HT-29 (cell line): ENCODE measurements around the gene LAT. TPM values are rescaled to one million over a fixed set of nuclear protein-coding genes. Genes with fewer than 3 reads are reported as not detected.
"Not testable (repeated sequence)": the region's sequence is repeated elsewhere in the genome, so short reads cannot be mapped to it uniquely, and the experiment has no call there.

Experiments used
- DNase-seq: peaks from one replicate; pipeline ENCODE4 v3.0.0-alpha.2; 2015; ENCODE audit warnings: low spot score
- total RNA-seq: library from RNA; depleted of rRNA; stranded (reverse); fragments of >200 nt; shearing (Covaris generic); gene quantifications from 2 replicates; pipeline ENCODE4 v1.2.3, GENCODE V29; 2014

The LAT gene
- total RNA-seq, 1 experiment from 2014 or later: 14.8 TPM

DNA sequence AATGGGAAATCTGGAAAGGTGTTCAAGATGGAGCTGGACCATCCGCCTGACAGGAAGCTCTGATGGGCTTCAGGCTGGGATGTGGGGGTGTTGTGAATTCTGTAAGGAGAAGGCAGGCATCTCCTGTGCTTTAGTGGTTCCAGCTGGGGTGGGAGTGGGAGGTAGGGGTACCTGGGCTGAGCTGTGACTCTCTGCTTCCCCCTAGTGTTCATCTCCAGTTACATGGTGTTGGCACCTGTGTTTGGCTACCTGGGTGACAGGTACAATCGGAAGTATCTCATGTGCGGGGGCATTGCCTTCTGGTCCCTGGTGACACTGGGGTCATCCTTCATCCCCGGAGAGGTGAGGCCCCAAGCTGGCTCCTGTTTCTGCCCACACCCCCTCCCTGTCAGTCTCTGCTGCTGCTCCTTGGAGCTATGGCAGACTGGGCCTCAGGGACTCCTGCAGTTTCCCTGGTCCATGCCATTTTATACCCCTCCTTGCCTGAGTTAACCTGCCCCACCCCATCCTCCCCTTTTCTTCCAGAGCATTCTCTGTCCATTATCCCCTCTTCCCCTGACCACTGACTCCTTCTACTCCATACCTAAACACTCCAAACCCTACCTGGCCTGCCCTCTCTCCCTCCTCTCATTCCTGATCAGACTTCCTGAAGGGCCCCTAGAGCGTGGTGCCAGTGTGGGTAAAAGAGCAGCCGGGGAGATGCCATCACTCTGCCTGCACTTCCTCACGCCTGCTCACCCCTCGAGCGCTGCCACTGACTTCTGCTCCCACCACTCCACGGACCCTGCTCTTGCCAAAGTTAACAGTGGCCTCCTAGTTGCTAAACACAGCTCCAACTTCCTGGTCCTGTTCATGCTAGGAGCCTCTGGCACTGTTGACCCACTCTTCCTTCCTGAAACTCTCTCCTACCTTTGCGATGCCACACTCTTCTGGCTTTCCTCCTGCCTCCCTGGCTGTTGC, 6.9 kb upstream of the LAT start:
- peak; percentile 54 for DNase-seq

DNA sequence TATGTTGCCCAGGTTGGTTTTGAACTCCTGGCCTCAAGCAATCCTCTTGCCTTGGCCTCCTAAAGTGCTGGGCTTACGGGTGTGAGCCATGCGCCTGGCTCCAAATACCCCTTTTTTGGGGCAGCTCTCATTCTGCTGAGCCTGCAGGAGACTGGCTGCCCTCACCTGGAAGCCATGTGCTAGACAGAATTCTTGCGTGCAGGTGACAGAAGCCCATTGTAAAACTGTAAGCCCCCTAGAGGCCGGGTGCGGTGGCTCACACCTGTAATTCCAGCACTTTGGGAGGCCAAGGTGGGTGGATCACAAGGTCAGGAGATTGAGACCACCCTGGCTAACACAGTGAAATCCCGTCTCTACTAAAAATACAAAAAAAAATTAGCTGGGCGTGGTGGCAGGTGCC, 4.5 kb upstream of the LAT start:
- DNase-seq: not testable (repeated sequence)

DNA sequence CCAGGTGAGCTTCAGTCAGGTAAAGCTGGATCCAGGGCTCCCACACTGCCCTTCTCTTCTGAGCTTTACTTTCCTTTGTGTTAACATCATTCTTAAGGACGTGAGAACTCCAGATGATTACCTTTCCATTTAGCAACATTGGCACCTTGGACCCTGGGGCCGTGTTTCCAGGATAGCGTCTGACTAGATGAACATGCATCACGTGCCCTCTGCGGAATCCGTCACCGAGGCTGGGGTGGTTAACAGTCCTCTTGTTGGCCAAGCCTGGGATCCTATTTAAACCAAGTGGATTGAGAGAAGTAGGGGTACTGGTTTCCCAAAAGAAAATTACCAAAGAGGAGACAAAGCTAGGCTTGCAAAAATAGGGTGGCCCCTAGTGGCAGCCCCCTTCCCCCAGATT, 3.9 kb upstream of the LAT start:
- DNase-seq: no peak

DNA sequence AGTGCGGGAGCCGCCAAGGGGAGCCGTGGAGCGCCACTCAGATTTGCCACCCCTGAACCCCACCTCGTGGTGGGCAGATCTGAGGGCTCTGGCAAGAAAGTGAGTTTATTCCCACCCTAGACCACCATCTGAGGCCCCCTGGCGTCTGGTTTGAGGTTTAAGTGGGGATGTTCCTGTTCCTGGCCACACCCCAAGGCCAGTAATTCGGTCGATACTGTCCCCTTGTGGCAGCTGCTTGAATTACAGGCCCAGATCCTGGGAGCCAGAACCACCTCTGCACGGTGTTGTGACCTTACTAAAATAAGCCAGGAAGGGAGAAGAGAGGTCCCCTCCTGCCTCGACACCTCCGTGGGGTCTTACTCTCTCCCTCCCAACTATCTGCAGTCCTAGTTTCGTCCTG, 3.3 kb upstream of the LAT start:
- DNase-seq: peak; percentile 43

DNA sequence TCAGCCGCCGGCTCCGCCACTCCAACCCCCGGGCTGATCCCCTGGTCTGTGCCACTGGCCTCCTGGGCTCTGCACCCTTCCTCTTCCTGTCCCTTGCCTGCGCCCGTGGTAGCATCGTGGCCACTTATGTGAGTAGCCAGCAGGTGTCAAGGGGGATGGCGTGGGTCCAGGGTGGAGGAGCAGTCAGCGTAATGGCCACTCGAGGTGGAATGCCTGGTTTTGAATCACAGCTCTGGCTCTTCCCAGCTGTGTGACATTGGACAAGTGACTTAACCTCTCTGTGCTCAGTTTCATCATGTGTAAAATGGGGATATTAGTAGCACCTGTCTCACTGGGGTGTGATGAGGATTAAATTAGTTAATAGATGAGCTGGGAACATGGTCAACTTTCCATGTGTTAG, 2.4 kb upstream of the LAT start:
- no peak for DNase-seq

DNA sequence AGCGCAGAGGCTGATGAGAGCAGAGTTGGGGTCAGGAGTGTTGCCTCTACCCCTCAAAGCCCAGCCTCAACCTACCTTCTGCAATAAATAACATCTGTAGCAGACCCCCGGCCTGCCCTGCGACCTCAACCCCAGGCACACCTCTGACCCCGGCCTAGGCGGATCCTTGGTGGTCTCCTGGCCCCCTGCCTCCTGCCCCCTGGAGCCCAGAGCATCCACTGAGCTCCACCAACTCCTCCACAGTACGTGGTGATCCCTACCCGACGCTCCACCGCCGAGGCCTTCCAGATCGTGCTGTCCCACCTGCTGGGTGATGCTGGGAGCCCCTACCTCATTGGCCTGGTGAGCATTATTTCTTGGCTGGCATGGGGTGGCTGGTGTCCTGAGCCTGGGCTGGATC, 1.9 kb upstream of the LAT start:
- no peak for DNase-seq

DNA sequence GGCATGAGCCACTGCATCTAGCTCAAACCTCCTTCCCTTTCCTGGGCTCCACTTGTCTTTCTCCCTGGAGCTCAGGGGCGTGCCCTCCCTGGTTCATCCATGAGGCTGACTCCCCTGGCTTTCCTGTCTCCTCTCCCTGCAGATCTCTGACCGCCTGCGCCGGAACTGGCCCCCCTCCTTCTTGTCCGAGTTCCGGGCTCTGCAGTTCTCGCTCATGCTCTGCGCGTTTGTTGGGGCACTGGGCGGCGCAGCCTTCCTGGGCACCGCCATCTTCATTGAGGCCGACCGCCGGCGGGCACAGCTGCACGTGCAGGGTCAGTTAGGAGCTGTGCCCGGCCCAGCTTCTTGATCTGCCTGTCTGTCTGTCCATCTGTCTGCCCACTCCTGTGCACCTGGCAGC, 1.2 kb upstream of the LAT start:
- no peak for DNase-seq

DNA sequence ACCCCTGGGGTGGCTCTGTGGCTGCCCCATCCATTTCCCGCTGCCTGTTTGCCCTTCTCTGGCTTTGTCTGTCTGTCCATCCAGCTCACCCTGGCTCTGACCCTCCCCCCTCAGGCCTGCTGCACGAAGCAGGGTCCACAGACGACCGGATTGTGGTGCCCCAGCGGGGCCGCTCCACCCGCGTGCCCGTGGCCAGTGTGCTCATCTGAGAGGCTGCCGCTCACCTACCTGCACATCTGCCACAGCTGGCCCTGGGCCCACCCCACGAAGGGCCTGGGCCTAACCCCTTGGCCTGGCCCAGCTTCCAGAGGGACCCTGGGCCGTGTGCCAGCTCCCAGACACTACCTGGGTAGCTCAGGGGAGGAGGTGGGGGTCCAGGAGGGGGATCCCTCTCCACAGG, 761 bp upstream of the LAT start:
- no peak for DNase-seq

DNA sequence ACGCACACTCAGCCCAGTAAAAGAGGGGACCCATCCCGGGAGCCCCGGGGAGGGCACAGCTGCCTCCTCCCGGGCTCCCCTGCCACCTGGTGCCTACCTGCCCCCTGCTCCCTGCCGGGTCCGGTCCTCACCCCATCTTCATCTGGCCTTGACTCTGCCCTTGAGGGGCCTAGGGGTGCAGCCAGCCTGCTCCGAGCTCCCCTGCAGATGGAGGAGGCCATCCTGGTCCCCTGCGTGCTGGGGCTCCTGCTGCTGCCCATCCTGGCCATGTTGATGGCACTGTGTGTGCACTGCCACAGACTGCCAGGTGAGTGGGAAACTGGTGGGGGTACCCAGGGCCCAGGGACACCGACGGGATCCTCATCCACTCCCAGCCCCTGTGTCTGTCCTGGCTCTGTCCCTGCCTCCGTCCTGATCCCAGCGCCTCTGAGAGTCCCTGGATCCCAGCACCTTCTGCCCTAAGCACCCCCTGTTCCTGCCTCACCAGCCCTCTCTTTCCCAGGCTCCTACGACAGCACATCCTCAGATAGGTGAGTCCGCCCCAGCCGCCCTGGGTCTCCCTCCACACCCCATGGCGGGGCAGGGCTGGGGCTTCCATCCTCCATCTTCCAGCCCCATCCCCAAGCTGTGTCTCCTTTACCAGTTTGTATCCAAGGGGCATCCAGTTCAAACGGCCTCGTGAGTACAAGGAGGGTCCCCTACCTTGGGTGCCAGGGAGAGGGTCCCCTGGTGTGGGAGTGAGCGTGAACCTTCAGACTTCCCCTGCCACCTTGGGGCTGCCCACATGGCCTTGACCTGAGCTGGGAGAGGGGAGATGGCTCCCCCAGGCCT, 574 bp downstream of the LAT start:
- DNase-seq: no peak

DNA sequence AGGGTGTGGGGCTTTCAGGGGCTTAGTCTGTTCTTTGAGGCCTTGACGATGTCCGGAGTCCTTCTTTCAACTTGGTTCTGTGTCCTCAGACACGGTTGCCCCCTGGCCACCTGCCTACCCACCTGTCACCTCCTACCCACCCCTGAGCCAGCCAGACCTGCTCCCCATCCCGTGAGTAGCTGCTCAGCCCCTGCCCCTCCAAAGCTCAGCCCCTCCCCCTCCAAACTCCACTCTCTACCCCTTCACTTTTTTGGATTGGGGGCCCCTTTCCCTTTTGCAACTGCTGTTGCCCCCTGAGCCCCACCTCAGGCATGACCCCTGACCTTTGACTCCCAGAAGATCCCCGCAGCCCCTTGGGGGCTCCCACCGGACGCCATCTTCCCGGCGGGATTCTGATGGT, 1.2 kb downstream of the LAT start:
- DNase-seq: no peak

DNA sequence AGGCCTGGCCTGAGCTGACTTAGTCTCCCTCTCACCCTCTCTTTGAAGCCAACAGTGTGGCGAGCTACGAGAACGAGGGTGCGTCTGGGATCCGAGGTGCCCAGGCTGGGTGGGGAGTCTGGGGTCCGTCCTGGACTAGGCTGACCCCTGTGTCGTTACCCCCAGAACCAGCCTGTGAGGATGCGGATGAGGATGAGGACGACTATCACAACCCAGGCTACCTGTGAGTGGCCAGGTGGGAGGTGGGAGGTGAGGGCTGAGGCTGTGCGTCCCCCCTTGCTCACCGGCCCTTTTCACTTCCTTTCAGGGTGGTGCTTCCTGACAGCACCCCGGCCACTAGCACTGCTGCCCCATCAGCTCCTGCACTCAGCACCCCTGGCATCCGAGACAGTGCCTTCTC, 1.6 kb downstream of the LAT start:
- no peak for DNase-seq

DNA sequence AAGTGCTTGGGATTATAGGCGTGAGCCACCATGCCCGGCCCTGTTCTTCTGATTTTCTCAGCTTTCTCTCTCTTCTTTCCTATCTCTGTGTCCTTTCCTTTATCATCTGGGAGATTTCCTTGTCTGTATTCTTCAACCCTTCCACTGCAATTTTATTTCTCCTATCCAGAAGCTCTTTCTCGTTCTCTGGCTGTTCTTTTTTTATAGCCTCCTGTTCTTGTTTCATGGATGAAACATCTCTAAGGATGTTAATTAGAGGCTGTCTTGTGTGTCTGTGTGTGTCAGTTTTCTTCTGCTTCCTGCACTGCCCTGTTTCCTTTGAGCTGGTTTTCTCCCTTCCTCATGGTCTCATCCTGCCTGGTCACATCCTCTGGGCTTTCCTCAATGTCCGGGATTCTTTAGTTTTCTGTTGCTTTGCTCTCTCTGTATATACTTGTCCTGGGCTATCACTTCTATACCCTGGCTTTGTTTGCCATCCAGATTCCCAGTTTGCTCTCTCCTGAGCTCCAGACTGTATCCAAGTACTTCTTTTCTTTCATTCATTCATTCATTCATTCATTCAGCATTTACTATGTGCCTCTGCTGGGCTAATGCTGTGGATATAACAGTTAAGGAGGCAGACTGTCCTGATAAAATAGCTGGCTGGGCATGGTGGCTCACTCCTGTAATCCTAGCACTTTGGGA, 2.5 kb downstream of the LAT start:
- no peak for DNase-seq

DNA sequence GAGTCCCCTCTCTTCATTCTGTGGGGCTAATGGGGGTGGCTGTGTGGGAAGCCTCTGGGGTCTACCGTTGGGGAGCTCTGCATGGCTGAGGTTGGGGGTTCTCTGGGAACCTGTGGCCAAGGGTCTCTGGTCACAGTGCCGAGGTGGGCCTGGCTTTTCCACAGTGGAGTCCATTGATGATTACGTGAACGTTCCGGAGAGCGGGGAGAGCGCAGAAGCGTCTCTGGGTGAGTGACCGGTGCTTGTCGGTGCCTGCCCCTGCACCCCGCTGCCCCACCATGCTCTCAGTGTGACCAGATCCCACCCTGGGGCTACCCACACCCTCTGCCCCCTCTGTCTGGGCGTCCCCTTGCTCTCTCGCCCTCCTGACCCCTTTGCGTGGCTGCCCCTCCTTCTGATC, 4.5 kb downstream of the LAT start:
- no peak for DNase-seq

DNA sequence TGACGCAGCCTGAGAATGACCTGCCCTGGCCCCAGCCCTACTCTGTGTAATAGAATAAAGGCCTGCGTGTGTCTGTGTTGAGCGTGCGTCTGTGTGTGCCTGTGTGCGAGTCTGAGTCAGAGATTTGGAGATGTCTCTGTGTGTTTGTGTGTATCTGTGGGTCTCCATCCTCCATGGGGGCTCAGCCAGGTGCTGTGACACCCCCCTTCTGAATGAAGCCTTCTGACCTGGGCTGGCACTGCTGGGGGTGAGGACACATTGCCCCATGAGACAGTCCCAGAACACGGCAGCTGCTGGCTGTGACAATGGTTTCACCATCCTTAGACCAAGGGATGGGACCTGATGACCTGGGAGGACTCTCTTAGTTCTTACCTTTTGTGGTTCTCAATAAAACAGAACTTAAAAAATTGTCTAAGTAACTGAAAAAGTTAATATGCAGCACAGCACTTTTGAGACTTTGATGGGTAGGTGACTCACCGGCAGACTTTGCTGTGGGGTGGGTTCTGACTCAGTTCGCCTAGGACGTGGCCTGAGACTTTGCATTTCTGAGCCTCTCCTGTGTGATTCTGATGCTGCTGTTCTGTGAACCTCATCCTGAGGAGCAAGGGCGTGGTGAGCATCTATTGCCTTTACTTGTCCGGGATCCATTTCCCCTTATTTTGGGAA, 5.7 kb downstream of the LAT start:
- no peak for DNase-seq

DNA sequence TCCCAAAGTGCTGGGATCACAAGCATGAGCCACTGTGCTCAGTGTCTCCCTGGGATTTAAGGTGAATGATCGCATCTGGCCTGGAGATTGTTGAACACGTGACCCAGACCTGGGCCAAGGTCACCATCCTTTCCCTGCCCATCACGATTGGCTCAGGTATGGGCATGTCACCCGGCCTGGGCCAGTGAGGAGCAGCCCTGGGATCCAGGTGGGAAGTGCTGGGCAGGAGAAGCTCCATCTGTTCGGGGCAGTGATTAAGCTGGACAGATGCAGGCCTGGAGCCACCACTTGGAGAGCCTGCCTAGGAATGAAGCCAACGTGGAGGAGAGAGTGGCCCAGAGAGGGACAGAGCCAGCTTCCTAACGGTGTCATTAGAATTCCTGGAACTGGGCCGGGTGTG, 6.8 kb downstream of the LAT start:
- DNase-seq: no peak

DNA sequence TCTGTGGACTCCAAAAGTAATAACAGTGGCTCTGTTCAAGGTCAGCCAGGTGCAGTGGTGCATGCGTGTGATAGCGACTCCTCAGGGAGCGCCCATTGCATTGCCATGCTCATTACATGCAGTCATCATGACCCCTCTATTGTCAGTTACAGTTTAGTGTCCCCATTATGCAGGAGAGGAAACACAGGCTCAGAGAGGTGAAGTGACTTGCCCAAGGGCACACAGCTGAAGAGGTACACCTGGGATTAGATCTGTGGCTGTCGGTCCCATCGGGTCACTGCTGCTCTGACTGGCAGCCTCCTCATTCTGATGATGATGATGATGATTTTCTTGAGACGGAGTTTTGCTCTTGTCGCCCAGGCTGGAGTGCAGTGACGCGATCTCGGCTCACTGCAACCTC, 7.6 kb downstream of the LAT start:
- DNase-seq: no peak

DNA sequence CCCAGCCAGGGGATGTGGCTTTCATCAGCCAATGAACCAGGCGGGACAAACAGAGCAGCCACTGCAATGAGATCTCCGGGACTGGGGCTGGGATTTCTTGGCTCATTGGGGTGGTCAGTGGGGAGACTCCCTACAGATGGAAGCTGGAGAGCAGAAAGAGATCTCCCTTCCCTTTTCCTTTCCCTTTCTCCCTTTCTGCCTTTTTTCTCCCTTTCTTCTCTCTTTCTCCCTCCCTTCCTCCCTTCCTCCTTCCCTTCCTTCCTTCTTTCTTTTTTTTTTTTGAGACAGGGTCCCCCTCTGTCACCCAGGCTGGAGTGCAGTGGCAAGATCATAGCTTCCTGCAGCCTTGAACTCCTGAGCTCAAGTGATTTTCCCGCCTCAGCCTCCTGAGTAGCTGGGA, 14.0 kb downstream of the LAT start:
- DNase-seq: no peak

DNA sequence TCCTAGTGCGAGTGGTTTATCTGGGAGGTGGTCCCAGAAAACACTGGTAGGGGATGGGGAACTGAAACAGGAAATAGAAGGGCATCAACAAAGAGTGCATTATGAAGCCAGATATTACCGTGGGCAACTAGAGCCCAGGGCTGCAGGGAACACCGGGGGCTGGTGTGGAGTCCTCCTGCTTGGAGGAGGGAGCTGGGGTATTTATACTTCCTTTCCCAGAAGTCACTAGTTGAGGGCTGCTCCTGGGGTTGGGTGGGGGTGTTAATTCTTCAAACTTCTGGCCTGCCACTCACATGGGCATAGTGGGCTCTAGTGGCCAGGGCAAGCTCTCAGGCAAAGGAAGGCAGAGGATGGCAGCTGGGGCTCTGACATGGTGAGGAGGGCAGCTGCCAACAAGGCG, 14.7 kb downstream of the LAT start:
- no peak for DNase-seq

DNA sequence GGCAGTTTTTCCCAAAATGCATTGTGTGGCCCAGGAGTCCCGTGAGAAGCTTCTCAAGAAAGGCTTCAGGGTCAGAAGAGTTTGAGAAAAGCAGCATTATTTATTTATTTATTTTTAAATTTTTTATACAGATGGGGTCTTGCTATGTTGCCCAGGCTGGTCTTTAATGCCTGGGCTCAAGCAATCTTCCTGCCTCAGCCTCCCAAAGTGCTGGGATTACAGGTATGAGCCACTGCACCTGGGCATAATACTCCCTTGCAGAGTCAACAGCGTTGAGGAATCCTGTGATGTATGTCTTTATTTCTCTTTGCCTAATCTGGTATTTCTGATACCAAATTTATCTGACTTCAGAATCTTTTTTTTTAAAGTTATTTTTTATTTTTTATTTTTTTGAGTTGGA, 15.2 kb downstream of the LAT start:
- DNase-seq: no peak

DNA sequence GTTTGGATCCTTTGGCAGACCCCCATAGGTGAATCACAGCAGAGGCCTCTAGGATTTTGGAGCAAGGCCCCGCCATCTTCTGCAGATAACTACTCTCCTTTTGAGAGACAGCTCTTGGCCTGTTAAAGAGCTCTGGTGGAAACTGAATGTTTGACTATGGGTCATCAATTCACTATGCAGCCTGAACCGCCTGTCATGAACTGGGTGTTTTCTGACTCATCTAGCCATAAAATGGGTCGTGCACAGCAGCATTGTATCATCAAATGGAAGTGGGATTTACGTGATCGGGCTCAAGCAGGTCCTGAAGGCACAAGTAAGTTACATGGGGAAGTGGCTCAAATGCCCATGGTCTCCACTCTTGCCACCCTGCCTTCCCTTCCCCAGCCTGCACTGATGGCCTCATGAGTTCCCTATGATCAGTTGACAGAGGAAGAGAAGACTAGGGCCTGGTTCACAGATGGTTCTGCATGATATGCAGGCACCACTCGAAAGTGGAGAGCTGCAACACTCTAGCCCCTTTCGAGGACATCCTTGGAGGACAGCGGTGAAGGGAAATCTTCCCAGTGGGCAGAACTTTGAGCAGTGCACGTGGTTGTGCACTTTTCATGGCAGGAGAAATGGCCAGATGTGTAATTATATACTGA, 19.8 kb downstream of the LAT start:
- DNase-seq: not testable (repeated sequence)
